Measurements from ENCODE around the gene ATP6V0C. TPM values are rescaled to one million over a fixed set of nuclear protein-coding genes. Genes with fewer than 3 reads are reported as not detected.

The ATP6V0C gene
- polyA plus RNA-seq, 1 donor from 2014 or later: 100 TPM

DNA sequence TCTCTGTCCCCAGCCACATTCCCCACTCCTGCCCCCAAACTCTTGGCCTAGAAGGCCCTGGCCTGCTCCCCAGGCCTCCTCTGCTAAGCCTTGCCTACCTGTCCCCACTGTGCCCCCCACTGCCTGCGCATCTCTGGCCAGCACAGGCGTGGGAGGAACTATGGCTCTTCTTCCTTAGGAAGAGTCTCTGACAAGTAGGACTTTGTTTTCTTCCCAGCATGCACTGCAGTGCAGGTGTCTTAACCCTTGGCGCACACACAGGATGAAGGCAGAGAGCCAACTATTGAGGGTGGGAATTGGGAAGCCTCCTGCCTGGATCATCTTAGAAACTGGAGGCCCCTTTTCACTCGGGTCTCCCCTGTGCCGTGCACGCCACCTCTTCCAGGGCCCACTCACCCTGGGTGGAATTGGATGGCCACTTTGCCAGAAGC lies 10.1 kb downstream of the ATP6V0C start:
- H3K79me2 ChIP-seq (replicated peaks; ENCODE audit: insufficient read depth, low read length): peaks cover 9% of the 10 kb centered on the region
- H3K4me3 ChIP-seq (ENCODE audit: low read length): no peak overlapping the region
- H2AFZ ChIP-seq (ENCODE audit: low read depth, low read length): no peak overlapping the region
- H4K20me1 ChIP-seq (ENCODE audit: insufficient read depth): peaks cover 6% of the 10 kb centered on the region
- TF ChIP-seq POLR2AphosphoS5 (IDR thresholded peaks at IDR 0.05) (no peak), EP300 (conservative IDR thresholded peaks at IDR 0.05; ENCODE audit: poor library complexity, severe bottlenecking) (no peak), MXI1 (conservative IDR thresholded peaks at IDR 0.05; ENCODE audit: poor library complexity, severe bottlenecking) (no peak), EZH2 (IDR thresholded peaks at IDR 0.05; ENCODE audit: borderline replicate concordance, insufficient read depth, low read length, poor library complexity, severe bottlenecking) (no peak), RAD21 (conservative IDR thresholded peaks at IDR 0.05) (no peak), TAF1 (IDR thresholded peaks at IDR 0.05; ENCODE audit: low read depth) (no peak)
- TF ChIP-seq, protein P1, sequence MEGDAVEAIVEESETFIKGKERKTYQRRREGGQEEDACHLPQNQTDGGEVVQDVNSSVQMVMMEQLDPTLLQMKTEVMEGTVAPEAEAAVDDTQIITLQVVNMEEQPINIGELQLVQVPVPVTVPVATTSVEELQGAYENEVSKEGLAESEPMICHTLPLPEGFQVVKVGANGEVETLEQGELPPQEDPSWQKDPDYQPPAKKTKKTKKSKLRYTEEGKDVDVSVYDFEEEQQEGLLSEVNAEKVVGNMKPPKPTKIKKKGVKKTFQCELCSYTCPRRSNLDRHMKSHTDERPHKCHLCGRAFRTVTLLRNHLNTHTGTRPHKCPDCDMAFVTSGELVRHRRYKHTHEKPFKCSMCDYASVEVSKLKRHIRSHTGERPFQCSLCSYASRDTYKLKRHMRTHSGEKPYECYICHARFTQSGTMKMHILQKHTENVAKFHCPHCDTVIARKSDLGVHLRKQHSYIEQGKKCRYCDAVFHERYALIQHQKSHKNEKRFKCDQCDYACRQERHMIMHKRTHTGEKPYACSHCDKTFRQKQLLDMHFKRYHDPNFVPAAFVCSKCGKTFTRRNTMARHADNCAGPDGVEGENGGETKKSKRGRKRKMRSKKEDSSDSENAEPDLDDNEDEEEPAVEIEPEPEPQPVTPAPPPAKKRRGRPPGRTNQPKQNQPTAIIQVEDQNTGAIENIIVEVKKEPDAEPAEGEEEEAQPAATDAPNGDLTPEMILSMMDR (IDR thresholded peaks at IDR 0.05; ENCODE audit: poor library complexity, severe bottlenecking): no peak
- TF ChIP-seq, protein P2, sequence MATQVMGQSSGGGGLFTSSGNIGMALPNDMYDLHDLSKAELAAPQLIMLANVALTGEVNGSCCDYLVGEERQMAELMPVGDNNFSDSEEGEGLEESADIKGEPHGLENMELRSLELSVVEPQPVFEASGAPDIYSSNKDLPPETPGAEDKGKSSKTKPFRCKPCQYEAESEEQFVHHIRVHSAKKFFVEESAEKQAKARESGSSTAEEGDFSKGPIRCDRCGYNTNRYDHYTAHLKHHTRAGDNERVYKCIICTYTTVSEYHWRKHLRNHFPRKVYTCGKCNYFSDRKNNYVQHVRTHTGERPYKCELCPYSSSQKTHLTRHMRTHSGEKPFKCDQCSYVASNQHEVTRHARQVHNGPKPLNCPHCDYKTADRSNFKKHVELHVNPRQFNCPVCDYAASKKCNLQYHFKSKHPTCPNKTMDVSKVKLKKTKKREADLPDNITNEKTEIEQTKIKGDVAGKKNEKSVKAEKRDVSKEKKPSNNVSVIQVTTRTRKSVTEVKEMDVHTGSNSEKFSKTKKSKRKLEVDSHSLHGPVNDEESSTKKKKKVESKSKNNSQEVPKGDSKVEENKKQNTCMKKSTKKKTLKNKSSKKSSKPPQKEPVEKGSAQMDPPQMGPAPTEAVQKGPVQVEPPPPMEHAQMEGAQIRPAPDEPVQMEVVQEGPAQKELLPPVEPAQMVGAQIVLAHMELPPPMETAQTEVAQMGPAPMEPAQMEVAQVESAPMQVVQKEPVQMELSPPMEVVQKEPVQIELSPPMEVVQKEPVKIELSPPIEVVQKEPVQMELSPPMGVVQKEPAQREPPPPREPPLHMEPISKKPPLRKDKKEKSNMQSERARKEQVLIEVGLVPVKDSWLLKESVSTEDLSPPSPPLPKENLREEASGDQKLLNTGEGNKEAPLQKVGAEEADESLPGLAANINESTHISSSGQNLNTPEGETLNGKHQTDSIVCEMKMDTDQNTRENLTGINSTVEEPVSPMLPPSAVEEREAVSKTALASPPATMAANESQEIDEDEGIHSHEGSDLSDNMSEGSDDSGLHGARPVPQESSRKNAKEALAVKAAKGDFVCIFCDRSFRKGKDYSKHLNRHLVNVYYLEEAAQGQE (IDR thresholded peaks at IDR 0.05; ENCODE audit: borderline replicate concordance): no peak
- H3K36me3 ChIP-seq (ENCODE audit: insufficient read depth, low read length): no peaks in the 10 kb centered on the region
- H3F3A ChIP-seq (ENCODE audit: insufficient read depth, low read length, poor library complexity, severe bottlenecking): no peaks in the 10 kb centered on the region
- no peaks in the 10 kb centered on the region for H3K27me3 ChIP-seq (ENCODE audit: insufficient read depth, low read depth, low read length)
- no peaks in the 10 kb centered on the region for H3K9me2 ChIP-seq (ENCODE audit: insufficient read depth, low read length)
- H3K27ac ChIP-seq (ENCODE audit: low read length): no peak overlapping the region
- H3K9ac ChIP-seq (ENCODE audit: low read length): no peak overlapping the region
- H3K4me2 ChIP-seq (ENCODE audit: low read length): no peak overlapping the region
- H3K9me3 ChIP-seq (ENCODE audit: low read length): no peaks in the 10 kb centered on the region

DNA sequence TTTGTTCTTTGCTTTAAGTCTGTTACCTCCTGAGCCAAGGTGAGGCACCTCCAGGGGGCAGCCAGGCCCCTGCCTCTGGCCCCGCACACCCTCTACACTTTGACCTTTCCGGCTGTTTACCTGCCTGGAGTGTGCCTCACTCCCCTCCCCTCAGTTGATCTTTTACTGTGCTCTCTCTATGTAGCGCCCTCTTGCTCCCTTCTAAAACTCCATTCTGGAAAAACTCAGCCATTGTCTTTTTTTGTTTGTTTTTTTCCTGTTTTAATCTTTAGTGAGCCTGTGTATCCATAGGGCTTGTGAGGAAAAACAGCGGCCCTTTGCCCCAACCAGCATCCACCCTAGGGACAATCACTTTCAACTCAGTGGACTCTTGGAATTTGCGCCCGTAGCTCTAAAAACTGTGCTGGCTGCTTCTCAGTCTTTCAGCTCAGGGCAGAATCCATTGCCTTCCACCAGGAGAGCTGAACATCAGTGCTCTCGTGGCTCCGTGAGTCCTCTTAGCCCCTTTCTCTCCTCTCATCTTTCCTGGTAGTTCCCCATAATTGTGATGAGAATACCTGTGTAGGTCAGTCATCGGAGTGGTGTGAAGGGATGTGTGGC lies 10.7 kb downstream of the ATP6V0C start:
- no peaks in the 10 kb centered on the region for H3K36me3 ChIP-seq (ENCODE audit: insufficient read depth, low read length)
- no peaks in the 10 kb centered on the region for H3K27me3 ChIP-seq (ENCODE audit: insufficient read depth, low read depth, low read length)
- H3K9me3 ChIP-seq (ENCODE audit: low read length): no peaks in the 10 kb centered on the region
- peaks cover 8% of the 10 kb centered on the region for H3K79me2 ChIP-seq (replicated peaks; ENCODE audit: insufficient read depth, low read length)
- no peak overlapping the region for H2AFZ ChIP-seq (ENCODE audit: low read depth, low read length)
- H3K9me2 ChIP-seq (ENCODE audit: insufficient read depth, low read length): no peaks in the 10 kb centered on the region
- H3K4me3 ChIP-seq (ENCODE audit: low read length): no peak overlapping the region
- H3F3A ChIP-seq (ENCODE audit: insufficient read depth, low read length, poor library complexity, severe bottlenecking): no peaks in the 10 kb centered on the region
- H3K9ac ChIP-seq (ENCODE audit: low read length): no peak overlapping the region
- no peak overlapping the region for H3K4me2 ChIP-seq (ENCODE audit: low read length)
- peaks cover under 1% of the 10 kb centered on the region for H4K20me1 ChIP-seq (ENCODE audit: insufficient read depth)
- no peak for TF ChIP-seq RAD21 (conservative IDR thresholded peaks at IDR 0.05)
- no peak overlapping the region for H3K27ac ChIP-seq (ENCODE audit: low read length)

DNA sequence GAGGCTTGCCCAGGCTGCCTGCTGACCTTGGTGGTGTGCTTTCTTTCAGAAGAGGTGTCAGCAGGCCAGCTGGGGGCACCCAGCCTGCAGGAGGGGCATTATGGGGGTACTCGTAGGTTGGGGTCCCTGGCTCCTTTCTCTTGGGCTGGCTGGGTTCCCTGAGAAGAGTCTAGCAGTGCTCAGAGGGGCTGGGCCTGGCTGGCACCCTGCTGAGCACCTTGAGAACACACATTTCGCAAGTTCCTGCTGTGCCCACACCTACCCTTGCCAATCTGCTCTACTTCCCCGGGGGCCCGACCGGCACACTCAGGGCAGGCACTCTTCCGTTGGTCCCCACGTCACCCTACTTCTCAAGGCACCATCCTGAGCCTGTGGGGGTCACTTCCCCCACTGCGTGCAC lies 12.4 kb downstream of the ATP6V0C start:
- H3K27ac ChIP-seq (ENCODE audit: low read length): no peak overlapping the region

More for the DNA sequence above, 12.4 kb downstream of the ATP6V0C start:
- no peak for TF ChIP-seq MXI1 (conservative IDR thresholded peaks at IDR 0.05; ENCODE audit: poor library complexity, severe bottlenecking)
- TF ChIP-seq RAD21 (conservative IDR thresholded peaks at IDR 0.05): no peak
- TF ChIP-seq SMC3 (conservative IDR thresholded peaks at IDR 0.05; ENCODE audit: poor library complexity): no peak
- TF ChIP-seq EZH2 (IDR thresholded peaks at IDR 0.05; ENCODE audit: borderline replicate concordance, insufficient read depth, low read length, poor library complexity, severe bottlenecking): no peak
- no peak for TF ChIP-seq EP300 (conservative IDR thresholded peaks at IDR 0.05; ENCODE audit: poor library complexity, severe bottlenecking)
- TF ChIP-seq POLR2AphosphoS5 (IDR thresholded peaks at IDR 0.05): no peak
- no peaks in the 10 kb centered on the region for H3K36me3 ChIP-seq (ENCODE audit: insufficient read depth, low read length)
- no peak overlapping the region for H3K4me2 ChIP-seq (ENCODE audit: low read length)
- H3K9me2 ChIP-seq (ENCODE audit: insufficient read depth, low read length): no peaks in the 10 kb centered on the region
- peaks cover 3% of the 10 kb centered on the region for H3K79me2 ChIP-seq (replicated peaks; ENCODE audit: insufficient read depth, low read length)
- H2AFZ ChIP-seq (ENCODE audit: low read depth, low read length): no peak overlapping the region
- no peaks in the 10 kb centered on the region for H3K9me3 ChIP-seq (ENCODE audit: low read length)
- H4K20me1 ChIP-seq (ENCODE audit: insufficient read depth): no peaks in the 10 kb centered on the region
- H3K9ac ChIP-seq (ENCODE audit: low read length): no peak overlapping the region
- H3K4me3 ChIP-seq (ENCODE audit: low read length): no peak overlapping the region
- no peaks in the 10 kb centered on the region for H3F3A ChIP-seq (ENCODE audit: insufficient read depth, low read length, poor library complexity, severe bottlenecking)
- H3K27me3 ChIP-seq (ENCODE audit: insufficient read depth, low read depth, low read length): no peaks in the 10 kb centered on the region

All from neural cell (in vitro differentiated cells).